Activated naive CD4-positive, alpha-beta T cell treated with anti-CD3 and anti-CD28 coated beads, Interleukin-2, amount 10 ng/mL, durations not matched to agents 7 days and 5 days (primary cell): ENCODE results near the gene LDLRAD3.

ENCODE experiments used
- CTCF ChIA-PET: fragments of 350-600 bp; sonication (Branson Sonifier 250); formaldehyde crosslinking; loops from one replicate; lab custom pipeline; 2021; ENCODE audit warnings: antibody characterized with exemption; lab: Charles Lee
- DNase-seq: peaks from one replicate; pipeline ENCODE4 v3.0.0-alpha.2; 2020
- H3K27ac Mint-ChIP-seq: one replicate; pipeline ENCODE4 v1.8.0; 2021; ENCODE audit warnings: mild to moderate bottlenecking, moderate library complexity, mixed read lengths
- H3K27me3 Mint-ChIP-seq: one replicate; pipeline ENCODE4 v1.8.0; 2021; ENCODE audit warnings: mild to moderate bottlenecking, mixed read lengths
- H3K36me3 Mint-ChIP-seq: one replicate; pipeline ENCODE4 v1.8.0; 2021; ENCODE audit warnings: mixed read lengths
- H3K4me1 Mint-ChIP-seq: one replicate; pipeline ENCODE4 v1.8.0; 2021; ENCODE audit warnings: mixed read lengths
- H3K4me3 Mint-ChIP-seq: one replicate; pipeline ENCODE4 v1.8.0; 2021; ENCODE audit warnings: mild to moderate bottlenecking, moderate library complexity, mixed read lengths
- H3K9me3 Mint-ChIP-seq: one replicate; pipeline ENCODE4 v1.8.0; 2021; ENCODE audit warnings: mixed read lengths

The LDLRAD3 gene

GRCh38 chr11:36109850-36110606, 166.2 kb downstream of the LDLRAD3 start:
- Mint-ChIP-seq H3K36me3 (no peaks in the 10 kb centered on the region), H3K27ac (no peak overlapping the region), H3K27me3 (no peaks in the 10 kb centered on the region), H3K4me1 (peaks cover 6% of the 10 kb centered on the region), H3K9me3 (peaks cover 4% of the 10 kb centered on the region), H3K4me3 (no peak overlapping the region)
- DNase-seq, result no peak
- CTCF ChIA-PET, result no interaction called here

- DNase-seq, result no peak
- H3K27ac Mint-ChIP-seq, result no peak overlapping the region
- H3K4me3 Mint-ChIP-seq, result no peak overlapping the region
- H3K4me1 Mint-ChIP-seq, result peaks cover 6% of the 10 kb centered on the region
- H3K9me3 Mint-ChIP-seq, result peaks cover 4% of the 10 kb centered on the region
- H3K36me3 Mint-ChIP-seq, result no peaks in the 10 kb centered on the region
- H3K27me3 Mint-ChIP-seq, result no peaks in the 10 kb centered on the region
- CTCF ChIA-PET, result no interaction called here
Observed at GRCh38 chr11:36110668-36111410, 167.0 kb downstream of the LDLRAD3 start.

- DNase-seq, result no peak
- no peak overlapping the region for H3K27ac Mint-ChIP-seq
- CTCF ChIA-PET, result no interaction called here
- peaks cover 4% of the 10 kb centered on the region for H3K9me3 Mint-ChIP-seq
- no peaks in the 10 kb centered on the region for H3K27me3 Mint-ChIP-seq
- H3K36me3 Mint-ChIP-seq, result no peaks in the 10 kb centered on the region
- H3K4me1 Mint-ChIP-seq, result peaks cover 6% of the 10 kb centered on the region
- no peak overlapping the region for H3K4me3 Mint-ChIP-seq
Observed at GRCh38 chr11:36114095-36114494, 170.2 kb downstream of the LDLRAD3 start.

GRCh38 chr11:36115378-36115801, 171.5 kb downstream of the LDLRAD3 start:
- CTCF ChIA-PET, result no interaction called here
- no peak overlapping the region for H3K27ac Mint-ChIP-seq
- no peaks in the 10 kb centered on the region for H3K27me3 Mint-ChIP-seq
- no peak overlapping the region for H3K4me3 Mint-ChIP-seq
- no peak for DNase-seq
- no peaks in the 10 kb centered on the region for H3K36me3 Mint-ChIP-seq
- no peaks in the 10 kb centered on the region for H3K4me1 Mint-ChIP-seq
- H3K9me3 Mint-ChIP-seq, result peaks cover 4% of the 10 kb centered on the region

- Mint-ChIP-seq H3K4me1 (no peaks in the 10 kb centered on the region), H3K27me3 (no peaks in the 10 kb centered on the region), H3K27ac (no peak overlapping the region), H3K4me3 (no peak overlapping the region), H3K36me3 (no peaks in the 10 kb centered on the region), H3K9me3 (peaks cover 4% of the 10 kb centered on the region)
- CTCF ChIA-PET, result no interaction called here
- no peak for DNase-seq
Observed at GRCh38 chr11:36116161-36116560, 172.3 kb downstream of the LDLRAD3 start.

- H3K4me3 Mint-ChIP-seq, result no peak overlapping the region
- no peaks in the 10 kb centered on the region for H3K4me1 Mint-ChIP-seq
- H3K27ac Mint-ChIP-seq, result no peak overlapping the region
- CTCF ChIA-PET, result interaction anchor here (1.4 kb wide), 1 partner anchor 14 kb away, joined by 3 read pairs; no protein-coding TSS in a partner anchor
- no peak for DNase-seq
- peaks cover 2% of the 10 kb centered on the region for H3K9me3 Mint-ChIP-seq
- H3K36me3 Mint-ChIP-seq, result no peaks in the 10 kb centered on the region
- no peaks in the 10 kb centered on the region for H3K27me3 Mint-ChIP-seq
Observed at GRCh38 chr11:36118084-36118483, 174.2 kb downstream of the LDLRAD3 start.

GRCh38 chr11:36119300-36119699, 175.4 kb downstream of the LDLRAD3 start:
- Mint-ChIP-seq H3K36me3 (no peaks in the 10 kb centered on the region), H3K4me3 (no peak overlapping the region), H3K9me3 (no peaks in the 10 kb centered on the region), H3K27me3 (no peaks in the 10 kb centered on the region), H3K4me1 (no peaks in the 10 kb centered on the region), H3K27ac (no peak overlapping the region)
- CTCF ChIA-PET, result no interaction called here
- no peak for DNase-seq

- Mint-ChIP-seq H3K4me1 (no peaks in the 10 kb centered on the region), H3K27me3 (peaks cover 3% of the 10 kb centered on the region), H3K27ac (no peak overlapping the region), H3K4me3 (no peak overlapping the region), H3K9me3 (no peaks in the 10 kb centered on the region), H3K36me3 (no peaks in the 10 kb centered on the region)
- DNase-seq, result no peak
- CTCF ChIA-PET, result no interaction called here
Observed at GRCh38 chr11:36121054-36121453, 177.2 kb downstream of the LDLRAD3 start.

GRCh38 chr11:36122671-36123070, 178.8 kb downstream of the LDLRAD3 start:
- no peak for DNase-seq
- Mint-ChIP-seq H3K36me3 (no peaks in the 10 kb centered on the region), H3K9me3 (no peaks in the 10 kb centered on the region)

GRCh38 chr11:36123336-36124101, 179.7 kb downstream of the LDLRAD3 start:
- no peak for DNase-seq
- Mint-ChIP-seq H3K4me1 (no peaks in the 10 kb centered on the region), H3K27ac (no peak overlapping the region)

More at GRCh38 chr11:36122671-36123070, 178.8 kb downstream of the LDLRAD3 start:
- Mint-ChIP-seq H3K4me1 (no peaks in the 10 kb centered on the region), H3K4me3 (no peak overlapping the region), H3K27me3 (peaks cover 7% of the 10 kb centered on the region), H3K27ac (no peak overlapping the region)
- CTCF ChIA-PET, result no interaction called here

GRCh38 chr11:36126678-36127077, 182.8 kb downstream of the LDLRAD3 start:
- DNase-seq, result no peak
- H3K27me3 Mint-ChIP-seq, result peaks cover 15% of the 10 kb centered on the region
- H3K36me3 Mint-ChIP-seq, result no peaks in the 10 kb centered on the region
- CTCF ChIA-PET, result no interaction called here
- H3K27ac Mint-ChIP-seq, result no peak overlapping the region
- H3K9me3 Mint-ChIP-seq, result no peaks in the 10 kb centered on the region
- no peak overlapping the region for H3K4me3 Mint-ChIP-seq
- H3K4me1 Mint-ChIP-seq, result no peaks in the 10 kb centered on the region

More at GRCh38 chr11:36123336-36124101, 179.7 kb downstream of the LDLRAD3 start:
- H3K36me3 Mint-ChIP-seq, result no peaks in the 10 kb centered on the region
- no peak overlapping the region for H3K4me3 Mint-ChIP-seq
- CTCF ChIA-PET, result no interaction called here
- H3K27me3 Mint-ChIP-seq, result peaks cover 7% of the 10 kb centered on the region
- H3K9me3 Mint-ChIP-seq, result no peaks in the 10 kb centered on the region

- CTCF ChIA-PET, result no interaction called here
- no peaks in the 10 kb centered on the region for H3K9me3 Mint-ChIP-seq
- no peaks in the 10 kb centered on the region for H3K36me3 Mint-ChIP-seq
- H3K27me3 Mint-ChIP-seq, result peaks cover 15% of the 10 kb centered on the region
- no peaks in the 10 kb centered on the region for H3K4me1 Mint-ChIP-seq
- H3K4me3 Mint-ChIP-seq, result no peak overlapping the region
- DNase-seq, result no peak
- no peak overlapping the region for H3K27ac Mint-ChIP-seq
Observed at GRCh38 chr11:36127550-36127949, 183.7 kb downstream of the LDLRAD3 start.

- Mint-ChIP-seq H3K9me3 (no peaks in the 10 kb centered on the region), H3K4me1 (no peaks in the 10 kb centered on the region), H3K36me3 (no peaks in the 10 kb centered on the region), H3K27me3 (peaks cover 15% of the 10 kb centered on the region), H3K27ac (no peak overlapping the region), H3K4me3 (no peak overlapping the region)
- no peak for DNase-seq
- CTCF ChIA-PET, result interaction anchor here (0.8 kb wide), 1 partner anchor 131 kb away, joined by 3 read pairs; no protein-coding TSS in a partner anchor
Observed at GRCh38 chr11:36129955-36130354, 186.1 kb downstream of the LDLRAD3 start.

GRCh38 chr11:36130401-36130800, 186.5 kb downstream of the LDLRAD3 start:
- CTCF ChIA-PET, result interaction anchor here (0.8 kb wide), 1 partner anchor 131 kb away, joined by 3 read pairs; no protein-coding TSS in a partner anchor
- no peak overlapping the region for H3K27ac Mint-ChIP-seq
- no peaks in the 10 kb centered on the region for H3K4me1 Mint-ChIP-seq
- DNase-seq, result no peak
- H3K27me3 Mint-ChIP-seq, result peaks cover 15% of the 10 kb centered on the region
- no peak overlapping the region for H3K4me3 Mint-ChIP-seq
- H3K9me3 Mint-ChIP-seq, result no peaks in the 10 kb centered on the region
- H3K36me3 Mint-ChIP-seq, result no peaks in the 10 kb centered on the region
